Measurements from ENCODE around the gene PICALM.

PICALM gene

GRCh38 chr11:86043765-86044503 is 24.9 kb downstream of the PICALM start:
- no peak for DNase-seq

GRCh38 chr11:86041975-86042378 is 26.9 kb downstream of the PICALM start:
- DNase-seq = peak; percentile 65

- DNase-seq = no peak
Observed at GRCh38 chr11:86040919-86041850, 27.7 kb downstream of the PICALM start.

- DNase-seq = no peak
Observed at GRCh38 chr11:86039094-86039493, 29.8 kb downstream of the PICALM start.

GRCh38 chr11:86037743-86038142 is 31.1 kb downstream of the PICALM start:
- no peak for DNase-seq

- DNase-seq = no peak
Observed at GRCh38 chr11:86035920-86036319, 33.0 kb downstream of the PICALM start.

- no peak for DNase-seq
Observed at GRCh38 chr11:86035164-86035563, 33.7 kb downstream of the PICALM start.

GRCh38 chr11:86034710-86035109 is 34.2 kb downstream of the PICALM start:
- DNase-seq = no peak

GRCh38 chr11:86021377-86021776 is 47.5 kb downstream of the PICALM start:
- peak; percentile 19 for DNase-seq

GRCh38 chr11:86018249-86018648 is 50.6 kb downstream of the PICALM start:
- DNase-seq = no peak

- DNase-seq = no peak
Observed at GRCh38 chr11:86016451-86016850, 52.4 kb downstream of the PICALM start.

GRCh38 chr11:86015699-86016098 is 53.2 kb downstream of the PICALM start:
- DNase-seq = no peak

GRCh38 chr11:86014221-86014620 is 54.7 kb downstream of the PICALM start:
- no peak for DNase-seq

- DNase-seq = no peak
Observed at GRCh38 chr11:86013713-86014112, 55.2 kb downstream of the PICALM start.

GRCh38 chr11:86011175-86011574 is 57.7 kb downstream of the PICALM start:
- DNase-seq = no peak

- no peak for DNase-seq
Observed at GRCh38 chr11:86003654-86004053, 65.2 kb downstream of the PICALM start.

GRCh38 chr11:86002431-86002830 is 66.5 kb downstream of the PICALM start:
- no peak for DNase-seq

- DNase-seq = no peak
Observed at GRCh38 chr11:85991508-85991907, 77.4 kb downstream of the PICALM start.

GRCh38 chr11:85989746-85990145 is 79.1 kb downstream of the PICALM start:
- no peak for DNase-seq

- DNase-seq = no peak
Observed at GRCh38 chr11:85988780-85989179, 80.1 kb downstream of the PICALM start.

- DNase-seq = no peak
Observed at GRCh38 chr11:85977751-85978160, 91.1 kb downstream of the PICALM start.

- no peak for DNase-seq
Observed at GRCh38 chr11:85976525-85976924, 92.4 kb downstream of the PICALM start.

GRCh38 chr11:85974122-85974521 is 94.8 kb downstream of the PICALM start:
- DNase-seq = no peak

- DNase-seq = no peak
Observed at GRCh38 chr11:85970593-85970992, 98.3 kb downstream of the PICALM start.

All from GDM1 (cell line).